Measurements from ENCODE around the gene CEP135.
"Not testable (repeated sequence)": the region's sequence is repeated elsewhere in the genome, so short reads cannot be mapped to it uniquely, and the experiment has no call there.

The CEP135 gene

GRCh38 chr4:56026596-56026995, 77.9 kb downstream of the CEP135 start:
- no peak for DNase-seq (ENCODE audit: low read depth)

- DNase-seq (ENCODE audit: low read depth) = no peak
These were observed 79.4 kb downstream of the CEP135 start for GRCh38 chr4:56028165-56028564.

- DNase-seq (ENCODE audit: low read depth) = no peak
These were observed 89.9 kb downstream of the CEP135 start for GRCh38 chr4:56038487-56039162.

GRCh38 chr4:56040842-56041241, 92.1 kb downstream of the CEP135 start:
- DNase-seq (ENCODE audit: low read depth) = no peak

GRCh38 chr4:56042225-56042624, 93.5 kb downstream of the CEP135 start:
- DNase-seq (ENCODE audit: low read depth) = no peak

- DNase-seq (ENCODE audit: low read depth) = no peak
These were observed 99.6 kb downstream of the CEP135 start for GRCh38 chr4:56048383-56048701.

GRCh38 chr4:56048702-56049431, 100.1 kb downstream of the CEP135 start:
- DNase-seq (ENCODE audit: low read depth) = no peak

- DNase-seq (ENCODE audit: low read depth) = no peak
These were observed 101.9 kb downstream of the CEP135 start for GRCh38 chr4:56050625-56051024.

- DNase-seq (ENCODE audit: low read depth) = no peak
These were observed 102.4 kb downstream of the CEP135 start for GRCh38 chr4:56051029-56051709.

- no peak for DNase-seq (ENCODE audit: low read depth)
These were observed 102.9 kb downstream of the CEP135 start for GRCh38 chr4:56051710-56052075.

- DNase-seq (ENCODE audit: low read depth) = no peak
These were observed 103.7 kb downstream of the CEP135 start for GRCh38 chr4:56052481-56052880.

- no peak for DNase-seq (ENCODE audit: low read depth)
These were observed 104.2 kb downstream of the CEP135 start for GRCh38 chr4:56052966-56053365.

GRCh38 chr4:56055027-56055977, 106.6 kb downstream of the CEP135 start:
- no peak for DNase-seq (ENCODE audit: low read depth)

- no peak for DNase-seq (ENCODE audit: low read depth)
These were observed 107.2 kb downstream of the CEP135 start for GRCh38 chr4:56055991-56056390.

- no peak for DNase-seq (ENCODE audit: low read depth)
These were observed 109.8 kb downstream of the CEP135 start for GRCh38 chr4:56058555-56058954.

- no peak for DNase-seq (ENCODE audit: low read depth)
These were observed 111.3 kb downstream of the CEP135 start for GRCh38 chr4:56060036-56060435.

GRCh38 chr4:56062106-56062505, 113.4 kb downstream of the CEP135 start:
- DNase-seq (ENCODE audit: low read depth) = no peak

- no peak for DNase-seq (ENCODE audit: low read depth)
These were observed 113.9 kb downstream of the CEP135 start for GRCh38 chr4:56062526-56063145.

GRCh38 chr4:56066493-56066892, 117.7 kb downstream of the CEP135 start:
- DNase-seq (ENCODE audit: low read depth) = no peak

GRCh38 chr4:56067826-56068225, 119.1 kb downstream of the CEP135 start:
- DNase-seq (ENCODE audit: low read depth) = no peak

- not testable (repeated sequence) for DNase-seq (ENCODE audit: low read depth)
These were observed 124.0 kb downstream of the CEP135 start for GRCh38 chr4:56072730-56073129.

- no peak for DNase-seq (ENCODE audit: low read depth)
These were observed 128.9 kb downstream of the CEP135 start for GRCh38 chr4:56077676-56078075.
